Testis (tissue), 2 donors: Measurements from ENCODE around the gene C6orf47.

Experiments used
- POLR2A ChIP-seq: fragments of 450-650 bp; IDR thresholded peaks from one replicate; pipeline ENCODE4 v1.6.1; 2017; ENCODE audit warnings: antibody characterized with exemption, mild to moderate bottlenecking, moderate library complexity
- TF ChIP-seq, protein P1 (sequence below), 3 experiments: fragments of 450-650 bp in 2 of 3; fragments of 200-600 bp in 1 of 3; sonication (generic) in 1 of 3; IDR thresholded peaks; one replicate each; pipeline ENCODE4 v1.5.1; 2016 to 2019; ENCODE audit warnings: antibody characterized with exemption in 3 of 3, mild to moderate bottlenecking in 2 of 3, moderate library complexity in 1 of 3

- TF ChIP-seq, protein P1, sequence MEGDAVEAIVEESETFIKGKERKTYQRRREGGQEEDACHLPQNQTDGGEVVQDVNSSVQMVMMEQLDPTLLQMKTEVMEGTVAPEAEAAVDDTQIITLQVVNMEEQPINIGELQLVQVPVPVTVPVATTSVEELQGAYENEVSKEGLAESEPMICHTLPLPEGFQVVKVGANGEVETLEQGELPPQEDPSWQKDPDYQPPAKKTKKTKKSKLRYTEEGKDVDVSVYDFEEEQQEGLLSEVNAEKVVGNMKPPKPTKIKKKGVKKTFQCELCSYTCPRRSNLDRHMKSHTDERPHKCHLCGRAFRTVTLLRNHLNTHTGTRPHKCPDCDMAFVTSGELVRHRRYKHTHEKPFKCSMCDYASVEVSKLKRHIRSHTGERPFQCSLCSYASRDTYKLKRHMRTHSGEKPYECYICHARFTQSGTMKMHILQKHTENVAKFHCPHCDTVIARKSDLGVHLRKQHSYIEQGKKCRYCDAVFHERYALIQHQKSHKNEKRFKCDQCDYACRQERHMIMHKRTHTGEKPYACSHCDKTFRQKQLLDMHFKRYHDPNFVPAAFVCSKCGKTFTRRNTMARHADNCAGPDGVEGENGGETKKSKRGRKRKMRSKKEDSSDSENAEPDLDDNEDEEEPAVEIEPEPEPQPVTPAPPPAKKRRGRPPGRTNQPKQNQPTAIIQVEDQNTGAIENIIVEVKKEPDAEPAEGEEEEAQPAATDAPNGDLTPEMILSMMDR (IDR thresholded peaks at IDR 0.05): no peak
- no peak for TF ChIP-seq POLR2A
These were observed 32.3 kb upstream of the C6orf47 start for GRCh38 chr6:31692886-31693285.
